Activated naive CD4-positive, alpha-beta T cell treated with anti-CD3 and anti-CD28 coated beads for 36 hours (primary cell): ENCODE results near the gene SLC23A1. TPM values are rescaled to one million over a fixed set of nuclear protein-coding genes. Genes with fewer than 3 reads are reported as not detected.

Source experiments
- CTCF ChIA-PET: fragments of 350-600 bp; sonication (Branson Sonifier 250); formaldehyde crosslinking; loops from one replicate; lab custom pipeline; 2021; ENCODE audit warnings: antibody characterized with exemption; lab: Charles Lee
- DNase-seq: peaks from one replicate; pipeline ENCODE4 v3.0.0-alpha.2; 2020
- H3K27ac Mint-ChIP-seq: one replicate; pipeline ENCODE4 v1.8.0; 2021; ENCODE audit warnings: mild to moderate bottlenecking, mixed read lengths
- H3K27me3 Mint-ChIP-seq: one replicate; pipeline ENCODE4 v1.8.0; 2021; ENCODE audit warnings: low read depth, mixed read lengths
- H3K36me3 Mint-ChIP-seq: one replicate; pipeline ENCODE4 v1.8.0; 2021; ENCODE audit warnings: low read depth, mixed read lengths
- H3K4me1 Mint-ChIP-seq: one replicate; pipeline ENCODE4 v1.8.0; 2021; ENCODE audit warnings: low read depth, mixed read lengths
- H3K4me3 Mint-ChIP-seq: one replicate; pipeline ENCODE4 v1.8.0; 2021; ENCODE audit warnings: mild to moderate bottlenecking, moderate library complexity, mixed read lengths
- H3K9me3 Mint-ChIP-seq: one replicate; pipeline ENCODE4 v1.8.0; 2021; ENCODE audit warnings: mixed read lengths
- intact Hi-C: fragments of 100-400 bp; cut with micrococcal nuclease; formaldehyde crosslinking; loops from one replicate; pipeline ENCODE4 v1.15.1; 2023
- total RNA-seq, 2 experiments: library from RNA; stranded (reverse); gene quantifications; one replicate each; pipeline ENCODE4 v1.2.3, GENCODE V29; 2021

Gene SLC23A1
- under 1 TPM in 1 of 2 experiments, not detected in 1; 0.62 TPM for total RNA-seq

GRCh38 chr5:139383275-139383992, at the start of gene SLC23A1:
TSS of gene SLC23A1 (minus strand) at chr5:139383297. CDS start at chr5:139383253, 44 bp downstream.
- intact Hi-C loops = no loop called here
- H3K36me3 Mint-ChIP-seq = no peaks in the 10 kb centered on the region
- CTCF ChIA-PET = interaction anchor here (0.6 kb wide), 1 partner anchor 93 kb away, joined by 3 read pairs; no protein-coding TSS in a partner anchor
- no peaks in the 10 kb centered on the region for H3K27me3 Mint-ChIP-seq
- H3K27ac Mint-ChIP-seq = no peak within 1 kb of the TSS
- DNase-seq = no peak
- no peak within 1 kb of the TSS for H3K4me3 Mint-ChIP-seq
- no peaks in the 10 kb centered on the region for H3K9me3 Mint-ChIP-seq
- H3K4me1 Mint-ChIP-seq = peaks cover 18% of the 10 kb centered on the region

GRCh38 chr5:139431706-139432105, 48.6 kb upstream of the SLC23A1 start:
- CTCF ChIA-PET = interaction anchor here (0.6 to 6.1 kb wide), 5 partner anchors 9 to 180 kb away, joined by 3 to 38 read pairs (median 5); no protein-coding TSS in a partner anchor
- Mint-ChIP-seq H3K9me3 (no peaks in the 10 kb centered on the region), H3K27me3 (no peaks in the 10 kb centered on the region), H3K27ac (no peak overlapping the region), H3K4me1 (peaks cover 21% of the 10 kb centered on the region), H3K36me3 (peaks cover 7% of the 10 kb centered on the region), H3K4me3 (no peak overlapping the region)
- intact Hi-C loops = no loop called here
- no peak for DNase-seq

- no peaks in the 10 kb centered on the region for H3K9me3 Mint-ChIP-seq
- CTCF ChIA-PET = interaction anchor here (0.6 to 6.1 kb wide), 7 partner anchors 10 to 329 kb away, joined by 3 to 38 read pairs (median 5); partner anchors contain the start of genes ECSCR and SPATA24
- no peaks in the 10 kb centered on the region for H3K27me3 Mint-ChIP-seq
- H3K27ac Mint-ChIP-seq = peak overlapping the region; percentile 77
- H3K4me1 Mint-ChIP-seq = peaks cover 21% of the 10 kb centered on the region
- no peak overlapping the region for H3K4me3 Mint-ChIP-seq
- intact Hi-C loops = loop anchor here (1.0 kb wide), 1 partner anchor 17 kb away; no protein-coding TSS in a partner anchor
- peaks cover 10% of the 10 kb centered on the region for H3K36me3 Mint-ChIP-seq
- DNase-seq = no peak
Observed at GRCh38 chr5:139430015-139430414, 46.9 kb upstream of the SLC23A1 start.

- no peak for DNase-seq
- intact Hi-C loops = no loop called here
- Mint-ChIP-seq H3K27me3 (no peaks in the 10 kb centered on the region), H3K27ac (no peak overlapping the region), H3K9me3 (no peaks in the 10 kb centered on the region), H3K4me3 (no peak overlapping the region), H3K4me1 (peaks cover 22% of the 10 kb centered on the region), H3K36me3 (peaks cover 26% of the 10 kb centered on the region)
- CTCF ChIA-PET = interaction anchor here (0.8 to 9.3 kb wide), 2 partner anchors 10 to 89 kb away, joined by 3 to 326 read pairs; no protein-coding TSS in a partner anchor
Observed at GRCh38 chr5:139426203-139426885, 43.2 kb upstream of the SLC23A1 start.

- DNase-seq = no peak
- intact Hi-C loops = no loop called here
- Mint-ChIP-seq H3K27me3 (no peaks in the 10 kb centered on the region), H3K9me3 (no peaks in the 10 kb centered on the region), H3K36me3 (peaks cover 27% of the 10 kb centered on the region), H3K4me3 (no peak overlapping the region), H3K27ac (no peak overlapping the region), H3K4me1 (peaks cover 16% of the 10 kb centered on the region)
- CTCF ChIA-PET = interaction anchor here (0.6 to 9.3 kb wide), 3 partner anchors 9 to 341 kb away, joined by 3 to 326 read pairs (median 3); no protein-coding TSS in a partner anchor
Observed at GRCh38 chr5:139425497-139425896, 42.4 kb upstream of the SLC23A1 start.

- Mint-ChIP-seq H3K4me1 (peaks cover 5% of the 10 kb centered on the region), H3K27ac (no peak overlapping the region), H3K9me3 (no peaks in the 10 kb centered on the region), H3K27me3 (no peaks in the 10 kb centered on the region), H3K4me3 (no peak overlapping the region), H3K36me3 (peaks cover 37% of the 10 kb centered on the region)
- intact Hi-C loops = loop anchor here (1.0 to 2.0 kb wide), 7 partner anchors 50 to 343 kb away; partner anchors contain the start of genes STING1 and UBE2D2
- CTCF ChIA-PET = interaction anchor here (0.6 to 9.3 kb wide), 35 partner anchors 8 to 249 kb away, joined by 3 to 326 read pairs (median 5); partner anchors contain the start of genes DNAJC18, SPATA24 and STING1
- peak; percentile 77 for DNase-seq
Observed at GRCh38 chr5:139422307-139422893, 39.3 kb upstream of the SLC23A1 start.

- intact Hi-C loops = loop anchor here (1.0 to 5.0 kb wide), 2 partner anchors 25 to 328 kb away; no protein-coding TSS in a partner anchor
- CTCF ChIA-PET = interaction anchor here (0.8 to 9.3 kb wide), 15 partner anchors 9 to 347 kb away, joined by 3 to 326 read pairs (median 4); partner anchors contain the start of genes SMIM33 and STING1
- peaks cover 33% of the 10 kb centered on the region for H3K4me1 Mint-ChIP-seq
- H3K4me3 Mint-ChIP-seq = no peak overlapping the region
- H3K36me3 Mint-ChIP-seq = peaks cover 34% of the 10 kb centered on the region
- no peaks in the 10 kb centered on the region for H3K27me3 Mint-ChIP-seq
- H3K27ac Mint-ChIP-seq = peak overlapping the region; percentile 44
- no peak for DNase-seq
- H3K9me3 Mint-ChIP-seq = no peaks in the 10 kb centered on the region
Observed at GRCh38 chr5:139419226-139420192, 36.4 kb upstream of the SLC23A1 start.

GRCh38 chr5:139418793-139419192, 35.7 kb upstream of the SLC23A1 start:
- Mint-ChIP-seq H3K36me3 (peaks cover 28% of the 10 kb centered on the region), H3K27ac (no peak overlapping the region)

GRCh38 chr5:139417214-139417613, 34.1 kb upstream of the SLC23A1 start:
- no peak for DNase-seq
- H3K4me3 Mint-ChIP-seq = no peak overlapping the region
- H3K27me3 Mint-ChIP-seq = no peaks in the 10 kb centered on the region
- H3K36me3 Mint-ChIP-seq = peaks cover 20% of the 10 kb centered on the region
- CTCF ChIA-PET = interaction anchor here (0.7 to 9.3 kb wide), 9 partner anchors 7 to 175 kb away, joined by 3 to 326 read pairs (median 4); no protein-coding TSS in a partner anchor
- intact Hi-C loops = loop anchor here (5.0 kb wide), 1 partner anchor 330 kb away; no protein-coding TSS in a partner anchor
- peaks cover 50% of the 10 kb centered on the region for H3K4me1 Mint-ChIP-seq
- no peak overlapping the region for H3K27ac Mint-ChIP-seq
- H3K9me3 Mint-ChIP-seq = no peaks in the 10 kb centered on the region

More at GRCh38 chr5:139418793-139419192, 35.7 kb upstream of the SLC23A1 start:
- no peak for DNase-seq
- no peaks in the 10 kb centered on the region for H3K27me3 Mint-ChIP-seq
- H3K4me3 Mint-ChIP-seq = no peak overlapping the region
- intact Hi-C loops = loop anchor here (1.0 to 5.0 kb wide), 2 partner anchors 24 to 329 kb away; no protein-coding TSS in a partner anchor
- peaks cover 40% of the 10 kb centered on the region for H3K4me1 Mint-ChIP-seq
- H3K9me3 Mint-ChIP-seq = no peaks in the 10 kb centered on the region
- CTCF ChIA-PET = interaction anchor here (0.8 to 9.3 kb wide), 5 partner anchors 10 to 345 kb away, joined by 3 to 326 read pairs (median 3); partner anchors contain the start of gene STING1

GRCh38 chr5:139416651-139417050, 33.6 kb upstream of the SLC23A1 start:
- no peak overlapping the region for H3K4me3 Mint-ChIP-seq
- H3K27me3 Mint-ChIP-seq = no peaks in the 10 kb centered on the region
- CTCF ChIA-PET = interaction anchor here (0.7 to 4.5 kb wide), 8 partner anchors 8 to 349 kb away, joined by 3 to 38 read pairs (median 4); partner anchors contain the start of gene DNAJC18
- no peaks in the 10 kb centered on the region for H3K9me3 Mint-ChIP-seq
- peaks cover 21% of the 10 kb centered on the region for H3K36me3 Mint-ChIP-seq
- H3K4me1 Mint-ChIP-seq = peaks cover 49% of the 10 kb centered on the region
- H3K27ac Mint-ChIP-seq = peak overlapping the region; percentile 85
- no peak for DNase-seq
- intact Hi-C loops = loop anchor here (5.0 kb wide), 1 partner anchor 331 kb away; no protein-coding TSS in a partner anchor
